Measurements from ENCODE around the gene DHFR. TPM values are rescaled to one million over a fixed set of nuclear protein-coding genes. Genes with fewer than 3 reads are reported as not detected.
"Not testable (repeated sequence)": the region's sequence is repeated elsewhere in the genome, so short reads cannot be mapped to it uniquely, and the experiment has no call there.

Gene DHFR
- total RNA-seq, 2 experiments from 2014 or later: 107 to 112 TPM

DNA sequence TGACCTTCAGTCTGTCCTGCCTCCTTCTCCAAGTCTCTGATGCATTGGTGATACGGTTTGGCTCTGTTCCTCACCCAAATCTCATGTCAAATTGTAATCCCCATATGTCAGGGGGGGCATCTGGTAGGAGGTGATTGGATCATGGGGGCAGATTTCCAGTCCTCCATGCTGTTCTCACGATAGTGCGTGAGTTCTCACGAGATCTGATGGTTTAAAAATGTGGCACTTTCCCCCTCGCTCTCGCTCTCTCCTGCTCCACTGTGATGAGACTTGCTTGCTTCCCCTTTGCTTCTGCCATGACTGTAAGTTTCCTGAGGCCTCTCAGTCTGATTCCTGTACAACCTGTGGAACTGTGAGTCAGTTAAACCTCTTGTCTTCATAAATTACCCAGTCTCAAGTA, 70.0 kb downstream of the DHFR start:
- Mint-ChIP-seq H3K4me1 (ENCODE audit: low read depth) (no peaks in the 10 kb centered on the region), H3K27me3 (ENCODE audit: low read depth) (peaks cover 5% of the 10 kb centered on the region), H3K36me3 (ENCODE audit: low read depth) (no peaks in the 10 kb centered on the region), H3K27ac (no peak overlapping the region), H3K4me3 (no peak overlapping the region), H3K9me3 (peaks cover 1% of the 10 kb centered on the region)
- intact Hi-C loops (cut with micrococcal nuclease): no loop called here
- no peak for DNase-seq
- CTCF ChIA-PET: no interaction called here

DNA sequence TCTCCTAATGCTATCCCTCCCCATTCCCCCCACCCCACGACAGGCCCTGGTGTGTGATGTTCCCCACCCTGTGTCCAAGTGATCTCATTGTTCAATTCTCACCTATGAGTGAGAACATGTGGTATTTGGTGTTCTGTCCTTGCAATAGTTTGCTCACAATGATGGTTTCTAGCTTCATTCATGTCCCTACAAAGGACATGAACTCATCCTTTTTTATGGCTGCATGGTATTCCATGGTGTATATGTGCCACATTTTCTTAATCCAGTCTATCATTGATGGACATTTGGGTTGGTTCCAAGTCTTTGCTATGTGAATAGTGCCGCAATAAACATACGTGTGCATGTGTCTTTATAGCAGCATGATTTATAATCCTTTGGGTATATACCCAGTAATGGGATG, 74.5 kb downstream of the DHFR start:
- intact Hi-C loops (cut with micrococcal nuclease); H3K4me1 Mint-ChIP-seq (ENCODE audit: low read depth); H3K9me3 Mint-ChIP-seq; H3K36me3 Mint-ChIP-seq (ENCODE audit: low read depth); H3K4me3 Mint-ChIP-seq; H3K27ac Mint-ChIP-seq; DNase-seq; CTCF ChIA-PET: not testable (repeated sequence)
- H3K27me3 Mint-ChIP-seq (ENCODE audit: low read depth): peaks cover 11% of the 10 kb centered on the region

DNA sequence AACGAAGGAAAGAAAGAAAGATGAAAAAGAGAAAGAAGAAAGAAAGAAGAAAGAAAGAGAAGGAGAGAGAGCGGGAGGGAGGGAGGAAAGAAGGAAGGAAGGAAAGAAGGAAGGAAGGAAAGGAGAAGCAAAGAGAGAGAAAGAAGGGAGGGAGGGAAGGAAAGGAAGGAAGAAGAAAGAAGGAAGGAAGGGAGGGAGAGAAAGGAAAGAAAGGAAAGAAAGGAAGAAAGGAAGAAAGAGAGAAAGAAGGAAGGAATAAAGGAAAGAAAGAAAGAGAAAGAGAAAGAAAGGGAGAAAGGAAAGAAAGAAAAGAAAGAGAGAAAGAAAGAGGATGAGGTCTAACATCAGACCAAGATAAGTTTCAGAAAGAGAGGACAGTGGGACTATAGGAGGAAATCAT, 75.7 kb downstream of the DHFR start:
- Mint-ChIP-seq H3K4me1 (ENCODE audit: low read depth) (no peaks in the 10 kb centered on the region), H3K27me3 (ENCODE audit: low read depth) (peaks cover 13% of the 10 kb centered on the region), H3K4me3 (no peak overlapping the region), H3K9me3 (peaks cover 2% of the 10 kb centered on the region), H3K36me3 (ENCODE audit: low read depth) (no peaks in the 10 kb centered on the region), H3K27ac (no peak overlapping the region)
- DNase-seq: no peak
- CTCF ChIA-PET: no interaction called here
- intact Hi-C loops (cut with micrococcal nuclease): no loop called here

DNA sequence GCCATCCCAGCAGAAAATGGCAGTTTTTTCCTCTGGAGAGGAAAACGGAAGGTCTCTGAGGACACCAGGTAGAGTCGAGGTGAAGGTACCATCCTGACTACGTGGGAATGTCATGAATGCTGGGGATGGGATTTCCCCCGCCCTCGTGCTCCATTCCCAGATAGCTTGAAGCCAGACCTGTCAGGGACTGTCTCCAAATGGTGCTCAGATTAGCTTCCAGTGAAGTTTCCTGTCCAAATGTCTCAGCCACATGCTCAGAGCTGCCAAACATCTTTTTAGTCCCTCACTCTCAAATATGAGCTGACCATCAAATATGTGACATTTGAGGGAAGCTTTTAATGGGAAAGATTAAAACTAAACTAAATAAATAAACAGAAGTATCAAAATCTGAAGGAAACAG, 77.1 kb downstream of the DHFR start:
- CTCF ChIA-PET: no interaction called here
- DNase-seq: no peak
- intact Hi-C loops (cut with micrococcal nuclease): no loop called here
- Mint-ChIP-seq H3K9me3 (peaks cover 2% of the 10 kb centered on the region), H3K36me3 (ENCODE audit: low read depth) (no peaks in the 10 kb centered on the region), H3K4me1 (ENCODE audit: low read depth) (no peaks in the 10 kb centered on the region), H3K27ac (no peak overlapping the region), H3K4me3 (no peak overlapping the region), H3K27me3 (ENCODE audit: low read depth) (peaks cover 19% of the 10 kb centered on the region)

DNA sequence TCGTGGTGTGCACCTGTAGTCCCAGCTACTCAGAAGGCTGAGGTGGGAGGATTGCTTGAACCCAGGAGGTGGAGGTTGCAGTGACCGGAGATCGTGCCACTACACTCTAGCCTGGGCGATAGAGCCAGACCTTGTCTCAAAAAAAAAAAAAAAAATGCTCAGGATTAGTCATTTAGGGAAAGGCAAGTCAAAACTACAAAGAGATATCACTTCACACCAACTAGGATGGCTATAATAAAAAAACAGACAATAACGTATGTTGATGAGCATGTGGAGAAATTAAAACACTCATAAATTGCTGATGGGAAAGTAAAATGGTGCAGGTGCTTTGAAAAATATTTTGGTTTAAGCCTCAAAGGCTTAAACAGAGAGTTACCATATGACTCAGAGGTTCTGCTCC, 78.4 kb downstream of the DHFR start:
- intact Hi-C loops (cut with micrococcal nuclease): no loop called here
- no peak overlapping the region for H3K27ac Mint-ChIP-seq
- H3K27me3 Mint-ChIP-seq (ENCODE audit: low read depth): peaks cover 32% of the 10 kb centered on the region
- no peaks in the 10 kb centered on the region for H3K4me1 Mint-ChIP-seq (ENCODE audit: low read depth)
- no peak overlapping the region for H3K4me3 Mint-ChIP-seq
- no peaks in the 10 kb centered on the region for H3K36me3 Mint-ChIP-seq (ENCODE audit: low read depth)
- peaks cover 2% of the 10 kb centered on the region for H3K9me3 Mint-ChIP-seq
- CTCF ChIA-PET: no interaction called here
- DNase-seq: no peak

Other genes with a start within 250 kb of the DHFR start
- 10 to 100 TPM in 1 of 2 experiments, 1 to 10 TPM in 1; 8.0 to 10.3 TPM for gene ZFYVE16, start 246.9 kb downstream of the DHFR start, total RNA-seq
- under 1 TPM; 0.15 to 0.36 TPM for gene FAM151B, start 166.9 kb downstream of the DHFR start, total RNA-seq
- gene ANKRD34B, start 84.7 kb downstream of the DHFR start, total RNA-seq: under 1 TPM in 1 of 2 experiments, not detected in 1; 0.10 TPM
- 10 to 100 TPM; 25.1 to 25.8 TPM for gene MSH3, start 331 bp downstream of the DHFR start, total RNA-seq

Measured in activated naive CD4-positive, alpha-beta T cell treated with anti-CD3 and anti-CD28 coated beads for 36 hours (primary cell).